HG03196 (cell line): ENCODE measurements around the gene RAG2.

Experiments
- ATAC-seq: cut with Tn5 transposase; IDR thresholded peaks from one replicate; pipeline ENCODE4 v1.9.1; 2021; ENCODE audit not compliant: unreplicated experiment

RAG2 gene

DNA sequence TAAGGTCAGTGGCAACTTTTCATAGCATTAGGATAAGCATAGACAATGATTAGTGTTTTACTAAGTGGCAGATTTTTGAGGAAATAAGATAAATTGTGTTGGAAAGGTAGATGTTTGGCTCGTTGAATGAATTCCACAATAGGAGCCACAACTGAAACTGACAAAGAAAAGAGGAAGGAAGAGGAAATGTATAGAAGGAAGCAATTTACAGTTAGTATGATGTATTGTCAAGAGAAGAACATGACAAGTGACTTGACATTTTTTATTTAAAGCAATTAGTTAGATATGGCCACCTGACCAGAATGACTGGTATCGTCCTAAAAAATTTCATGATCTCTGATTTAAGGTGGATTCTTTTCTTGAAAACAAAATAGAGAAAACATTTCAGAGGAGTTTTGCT is 3.1 kb upstream of the RAG2 start:
- no peak for ATAC-seq

- ATAC-seq = no peak
Measured at GRCh38 chr11:36600180-36600579, 2.1 kb upstream of the RAG2 start.

GRCh38 chr11:36596880-36597279 is 1.2 kb downstream of the RAG2 start:
- ATAC-seq = no peak

- ATAC-seq = peak; percentile 55
Measured at GRCh38 chr11:36594316-36594989, 3.6 kb downstream of the RAG2 start, which contains the start of gene IFTAP. TSS of gene IFTAP (plus strand) at chr11:36594502. CDS start at chr11:36610104, 15,602 bp downstream.

- no peak for ATAC-seq
Measured at GRCh38 chr11:36591433-36591832, 6.6 kb downstream of the RAG2 start.

- ATAC-seq = no peak
Measured at GRCh38 chr11:36590513-36590912, 7.5 kb downstream of the RAG2 start.

GRCh38 chr11:36588099-36588498 is 9.9 kb downstream of the RAG2 start:
- no peak for ATAC-seq

GRCh38 chr11:36586543-36586942 is 11.5 kb downstream of the RAG2 start:
- ATAC-seq = no peak

DNA sequence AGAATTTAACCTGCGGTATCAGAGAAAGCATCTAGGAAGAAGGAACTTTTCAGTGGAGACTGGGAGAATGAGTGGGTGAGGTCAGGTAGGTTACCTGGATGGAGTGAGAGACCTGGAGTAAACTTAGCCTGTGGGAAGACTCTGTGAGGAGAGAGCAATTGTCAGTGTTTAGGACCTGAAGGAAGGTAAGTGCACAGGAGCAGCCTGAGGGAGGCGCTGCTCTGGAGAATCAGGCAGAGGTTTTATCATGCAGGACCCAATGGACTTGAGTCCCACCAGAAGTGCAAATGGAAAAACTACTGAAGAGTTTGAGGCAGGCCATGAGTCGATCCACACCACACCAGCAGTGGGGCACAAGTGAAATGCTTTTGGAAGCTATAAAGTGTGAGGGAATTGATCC is 14.4 kb downstream of the RAG2 start:
- ATAC-seq = no peak

GRCh38 chr11:36581536-36581935 is 16.5 kb downstream of the RAG2 start:
- ATAC-seq = no peak

- no peak for ATAC-seq
Measured at GRCh38 chr11:36578458-36578857, 19.6 kb downstream of the RAG2 start.

GRCh38 chr11:36577859-36578258 is 20.2 kb downstream of the RAG2 start:
- ATAC-seq = no peak

GRCh38 chr11:36577373-36577772 is 20.7 kb downstream of the RAG2 start:
- no peak for ATAC-seq

DNA sequence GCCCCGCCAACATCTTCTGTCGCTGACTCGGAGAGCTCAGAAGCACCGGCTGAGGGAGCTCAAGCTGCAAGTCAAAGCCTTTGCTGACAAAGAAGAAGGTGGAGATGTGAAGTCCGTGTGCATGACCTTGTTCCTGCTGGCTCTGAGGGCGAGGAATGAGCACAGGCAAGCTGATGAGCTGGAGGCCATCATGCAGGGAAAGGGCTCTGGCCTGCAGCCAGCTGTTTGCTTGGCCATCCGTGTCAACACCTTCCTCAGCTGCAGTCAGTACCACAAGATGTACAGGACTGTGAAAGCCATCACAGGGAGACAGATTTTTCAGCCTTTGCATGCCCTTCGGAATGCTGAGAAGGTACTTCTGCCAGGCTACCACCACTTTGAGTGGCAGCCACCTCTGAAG is 23.6 kb downstream of the RAG2 start:
- no peak for ATAC-seq

GRCh38 chr11:36569095-36569494 is 28.9 kb downstream of the RAG2 start:
- ATAC-seq = no peak

DNA sequence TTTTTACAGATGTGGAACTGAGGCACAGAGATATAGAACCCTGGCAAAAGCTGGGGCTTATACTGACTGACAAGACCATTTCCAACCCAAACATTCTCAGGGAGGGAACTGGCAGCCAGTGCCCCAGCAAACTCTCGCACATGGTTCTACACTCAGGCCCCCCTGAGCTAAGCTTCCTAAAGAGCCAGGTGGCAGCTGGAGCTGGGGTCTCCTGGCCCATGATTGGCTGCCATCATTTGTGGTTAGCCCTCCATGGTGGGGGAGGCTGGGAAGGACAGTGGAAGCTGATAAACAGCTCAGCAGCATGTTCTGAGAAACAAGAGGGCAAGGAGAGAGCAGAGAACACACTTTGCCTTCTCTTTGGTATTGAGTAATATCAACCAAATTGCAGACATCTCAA is 30.3 kb downstream of the RAG2 start, which contains the start of gene RAG1:
RAG1 (plus strand) TSS at position 314 of the 400 bp plus-strand sequence. CDS start 5,298 bp downstream, outside the sequence.
- ATAC-seq = no peak

- no peak for ATAC-seq
Measured at GRCh38 chr11:36566407-36567053, 31.5 kb downstream of the RAG2 start.

GRCh38 chr11:36565031-36565610 is 32.9 kb downstream of the RAG2 start:
- ATAC-seq = no peak

DNA sequence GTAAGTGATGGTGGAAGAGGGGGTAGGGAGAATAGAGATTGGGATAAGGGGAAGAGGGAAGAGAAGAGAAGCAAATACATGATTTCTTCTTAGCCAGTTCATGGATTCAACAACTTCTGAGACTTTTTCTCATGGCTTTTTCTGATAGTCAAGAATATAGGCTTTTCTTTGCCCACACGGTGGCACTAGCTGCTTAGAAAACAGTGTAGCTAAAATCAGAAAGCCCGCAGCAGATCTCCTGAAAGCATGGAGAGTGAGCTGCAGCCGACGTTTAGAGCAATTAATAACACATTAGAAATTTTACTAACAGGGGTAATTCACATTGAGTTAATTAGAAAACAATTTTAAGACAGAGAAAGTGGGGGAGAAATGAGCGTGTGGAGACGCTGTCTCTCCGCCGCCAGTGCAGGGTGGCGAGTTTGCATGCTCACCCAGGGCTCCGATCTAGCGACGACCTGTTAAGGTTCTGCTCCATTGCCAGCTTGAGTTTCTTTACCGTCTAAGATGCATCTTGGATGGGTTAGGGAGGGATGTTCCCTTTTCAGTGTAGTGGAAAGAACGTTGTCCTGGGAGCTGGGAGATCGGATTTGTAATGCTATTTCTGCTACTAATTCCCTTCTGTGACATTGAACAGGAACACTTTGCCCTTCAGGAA is 33.5 kb downstream of the RAG2 start:
- ATAC-seq = no peak

DNA sequence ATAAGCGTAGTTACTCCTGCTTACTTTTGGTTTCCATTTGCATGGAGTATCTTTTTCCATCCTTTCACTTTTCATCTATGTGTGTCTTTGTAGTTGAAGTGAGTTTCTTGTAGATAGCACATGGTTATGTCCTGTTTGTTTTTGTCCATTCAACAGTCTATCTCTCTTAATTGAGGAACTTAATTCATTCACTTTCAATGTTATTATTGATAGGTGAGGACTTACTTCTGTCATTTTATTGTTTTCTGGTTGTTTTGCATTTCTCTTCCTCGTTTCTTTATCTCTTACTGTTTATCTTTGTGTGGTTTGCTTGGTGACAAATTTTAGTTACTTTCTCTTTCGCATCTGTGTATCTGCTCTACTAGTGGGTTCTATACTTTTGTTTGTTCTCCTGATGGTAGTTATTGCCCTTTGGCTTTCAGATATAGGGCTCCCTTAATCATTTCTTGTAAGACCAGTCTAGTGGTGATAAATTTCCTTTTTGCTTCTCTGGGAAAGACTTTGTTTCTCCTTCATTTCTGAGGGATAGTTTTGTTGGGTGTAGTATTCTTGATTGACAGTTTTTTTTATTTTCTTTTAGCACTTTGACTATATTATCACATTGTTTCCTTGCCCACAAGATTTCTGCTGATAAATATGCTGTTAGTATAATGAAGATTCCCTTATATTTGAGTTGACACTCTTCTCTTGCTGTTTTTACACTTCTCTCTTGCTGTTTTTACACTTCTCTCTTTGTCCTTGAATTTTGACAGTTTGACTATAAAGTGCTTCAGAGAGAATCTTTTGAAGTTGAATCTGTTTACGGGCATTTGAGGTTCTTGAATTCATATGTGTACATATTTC is 39.2 kb downstream of the RAG2 start:
- peak; percentile 97 for ATAC-seq

- ATAC-seq = no peak
Measured at GRCh38 chr11:36557991-36558390, 40.0 kb downstream of the RAG2 start.
